Forelimb muscle (tissue), 1 donor: ENCODE data around the gene VPS26A. TPM values are rescaled to one million over a fixed set of nuclear protein-coding genes. Genes with fewer than 3 reads are reported as not detected.
A peak's percentile ranks its signal among the peaks of the same experiment; 100 is the strongest.

Source experiments
- DNase-seq: peaks from one replicate; pipeline ENCODE4 v3.0.0-alpha.2; 2013; ENCODE audit warnings: low read depth
- polyA plus RNA-seq: library from polyadenylated mRNA; unstranded; fragments of 120-200 nt; gene quantifications from one replicate; pipeline ENCODE4 v1.2.1, GENCODE V29; 2013; ENCODE audit not compliant: insufficient read length

Gene VPS26A
- polyA plus RNA-seq, 1 donor = 41.6 TPM

- no peak for DNase-seq
These were observed 52.8 kb downstream of the VPS26A start for GRCh38 chr10:69176823-69177222.

DNA sequence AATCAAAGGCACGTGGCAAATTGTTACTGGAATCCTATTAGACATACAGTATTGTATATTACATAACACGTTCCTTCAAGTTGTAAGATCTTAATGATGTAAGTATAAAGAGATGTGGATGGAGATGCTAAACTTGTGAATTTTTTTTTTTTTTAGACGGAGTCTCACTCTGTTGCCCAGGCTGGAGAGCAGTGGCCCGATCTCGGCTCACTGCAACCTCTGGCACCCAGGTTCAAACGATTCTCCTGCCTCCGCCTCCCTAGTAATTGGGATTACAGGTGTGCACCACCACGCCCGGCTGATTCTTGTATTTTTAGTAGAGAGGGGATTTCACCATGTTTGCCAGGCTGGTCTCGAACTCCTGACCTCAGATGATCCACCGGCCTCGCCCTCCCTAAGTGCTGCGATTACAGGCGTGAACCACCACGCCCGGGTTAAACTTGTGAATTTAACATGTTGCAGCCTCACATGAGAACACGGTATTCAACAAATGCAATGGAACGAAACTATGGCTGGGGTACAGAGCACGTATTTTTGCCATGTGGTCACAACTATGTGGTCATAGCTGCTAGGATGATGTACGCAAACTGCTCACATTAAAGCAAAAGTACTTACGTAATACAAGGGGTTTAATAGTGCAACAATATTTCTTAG lies 55.2 kb downstream of the VPS26A start:
- DNase-seq = no peak

DNA sequence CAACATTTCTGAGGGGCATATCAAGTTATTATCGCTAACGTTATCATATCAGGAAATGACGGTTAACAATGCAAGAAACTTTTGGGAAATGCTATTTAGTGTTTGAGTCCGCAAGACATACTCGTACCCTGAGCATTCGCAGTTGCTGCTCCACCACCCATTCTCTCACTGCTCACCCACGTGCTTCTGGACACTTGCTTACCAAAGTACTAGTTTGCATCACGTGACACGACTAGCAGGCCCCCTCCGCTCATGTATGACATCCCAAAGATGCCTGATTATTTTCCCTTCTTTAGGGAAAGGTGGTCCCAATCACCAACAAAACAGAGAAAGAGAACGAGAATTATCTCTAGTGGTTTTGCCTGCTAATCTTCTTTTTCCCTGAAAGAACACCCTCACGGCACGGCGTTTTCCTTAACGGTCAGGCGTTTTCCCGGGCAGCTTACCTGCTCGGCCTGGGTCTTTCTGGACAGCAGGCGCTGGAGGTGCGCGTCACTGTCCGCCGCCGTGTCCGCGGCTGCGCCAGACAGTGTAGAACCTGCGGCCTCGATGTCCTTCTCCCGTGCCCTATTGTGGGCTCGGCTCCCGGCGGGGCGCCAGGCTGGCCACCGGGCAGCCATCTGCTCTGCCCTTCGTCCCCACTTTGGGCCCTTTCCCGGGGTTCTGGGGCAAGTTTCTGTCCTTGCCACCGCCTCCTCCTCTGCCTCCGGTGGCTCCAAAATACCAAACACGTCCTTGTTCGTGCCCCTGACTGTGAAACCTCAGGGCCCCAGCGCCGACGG lies 56.0 kb downstream of the VPS26A start, which contains the start of gene SUPV3L1:
Gene SUPV3L1 (plus strand): TSS at position 492 of the 782 bp plus-strand sequence. CDS start 58 bp downstream, at position 550.
- peak; percentile 91 for DNase-seq

GRCh38 chr10:69180525-69181204 lies 56.7 kb downstream of the VPS26A start:
- no peak for DNase-seq

- no peak for DNase-seq
These were observed 57.5 kb downstream of the VPS26A start for GRCh38 chr10:69181433-69181832.

- DNase-seq = no peak
These were observed 58.0 kb downstream of the VPS26A start for GRCh38 chr10:69182005-69182404.

- no peak for DNase-seq
These were observed 62.5 kb downstream of the VPS26A start for GRCh38 chr10:69186524-69186923.

DNA sequence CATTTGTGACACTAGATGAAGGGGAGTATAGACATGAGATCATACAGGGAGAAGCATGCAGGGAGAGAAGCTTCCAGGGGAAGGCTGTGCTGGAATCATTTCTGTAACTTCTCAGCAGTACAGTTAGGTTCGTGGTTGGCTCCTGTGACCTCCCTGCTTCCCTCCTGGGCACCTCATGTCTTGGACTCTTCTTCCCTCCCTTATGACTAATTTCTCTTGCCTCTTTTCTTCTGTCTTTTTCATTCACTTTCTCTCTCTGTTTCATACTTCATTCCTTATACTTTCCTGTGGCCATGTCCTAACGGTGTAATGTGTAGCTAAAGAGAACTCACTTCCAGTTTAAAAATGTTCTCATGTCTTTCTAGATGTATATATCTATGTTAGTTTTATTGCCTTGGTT lies 77.1 kb downstream of the VPS26A start:
- DNase-seq = no peak

GRCh38 chr10:69202332-69202731 lies 78.4 kb downstream of the VPS26A start:
- no peak for DNase-seq

GRCh38 chr10:69208761-69209160 lies 84.8 kb downstream of the VPS26A start:
- no peak for DNase-seq

DNA sequence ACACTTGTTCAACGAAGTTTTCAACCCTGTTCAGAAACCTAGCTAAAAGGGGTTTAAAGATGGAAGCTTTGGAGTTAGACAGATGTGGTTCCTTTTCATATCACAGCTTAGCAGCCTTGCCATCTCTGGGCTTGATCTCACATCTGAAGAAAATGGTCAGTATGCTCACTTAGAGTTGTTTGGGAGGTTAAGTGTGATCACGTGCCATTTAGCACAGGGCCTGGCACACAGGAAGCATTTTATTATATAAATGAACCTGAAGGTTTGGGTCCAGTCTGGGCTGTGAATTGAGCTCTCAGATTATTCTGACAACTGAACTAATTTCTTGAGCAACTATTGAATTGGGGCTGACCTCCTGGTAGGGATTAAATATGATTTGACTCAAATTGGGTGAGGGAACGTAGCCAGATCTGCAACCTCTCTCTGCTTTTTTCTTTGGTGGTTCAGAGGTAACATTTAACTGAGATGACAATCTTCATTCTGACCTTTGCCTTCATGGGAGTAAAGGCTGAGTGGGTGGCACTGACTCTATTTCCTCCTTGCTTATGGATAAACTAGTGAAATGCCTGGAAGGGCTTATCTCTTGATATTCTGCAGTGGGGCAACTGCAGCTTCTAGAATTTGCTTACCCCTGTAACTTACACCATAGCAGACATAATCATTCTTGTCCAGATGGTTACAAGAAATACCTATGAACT lies 86.0 kb downstream of the VPS26A start:
- no peak for DNase-seq

GRCh38 chr10:69211104-69211503 lies 87.1 kb downstream of the VPS26A start:
- DNase-seq = no peak

GRCh38 chr10:69211524-69211923 lies 87.5 kb downstream of the VPS26A start:
- no peak for DNase-seq

- no peak for DNase-seq
These were observed 89.8 kb downstream of the VPS26A start for GRCh38 chr10:69213591-69214311.

DNA sequence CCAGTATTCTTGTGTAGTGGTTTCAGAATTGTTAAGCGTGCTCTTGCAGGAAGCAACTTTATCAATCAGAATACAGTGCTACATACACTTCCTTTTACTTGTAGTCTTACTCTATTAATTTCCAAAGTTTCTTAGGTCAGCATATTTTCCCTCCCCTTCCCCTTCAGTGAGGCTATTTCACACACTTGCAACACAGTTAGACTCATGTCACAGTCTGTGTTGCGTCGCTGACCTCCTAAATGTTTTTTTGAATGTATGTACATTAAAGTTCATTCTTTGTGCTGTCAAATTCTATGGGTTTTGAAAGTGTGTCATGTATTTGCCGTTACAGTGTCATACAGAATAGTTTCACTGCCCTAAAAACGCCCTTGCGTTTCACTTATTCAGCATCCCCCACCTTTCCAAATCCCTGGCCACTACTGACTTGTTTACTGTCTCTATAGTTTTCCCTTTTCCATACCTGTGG lies 90.7 kb downstream of the VPS26A start:
- no peak for DNase-seq

DNA sequence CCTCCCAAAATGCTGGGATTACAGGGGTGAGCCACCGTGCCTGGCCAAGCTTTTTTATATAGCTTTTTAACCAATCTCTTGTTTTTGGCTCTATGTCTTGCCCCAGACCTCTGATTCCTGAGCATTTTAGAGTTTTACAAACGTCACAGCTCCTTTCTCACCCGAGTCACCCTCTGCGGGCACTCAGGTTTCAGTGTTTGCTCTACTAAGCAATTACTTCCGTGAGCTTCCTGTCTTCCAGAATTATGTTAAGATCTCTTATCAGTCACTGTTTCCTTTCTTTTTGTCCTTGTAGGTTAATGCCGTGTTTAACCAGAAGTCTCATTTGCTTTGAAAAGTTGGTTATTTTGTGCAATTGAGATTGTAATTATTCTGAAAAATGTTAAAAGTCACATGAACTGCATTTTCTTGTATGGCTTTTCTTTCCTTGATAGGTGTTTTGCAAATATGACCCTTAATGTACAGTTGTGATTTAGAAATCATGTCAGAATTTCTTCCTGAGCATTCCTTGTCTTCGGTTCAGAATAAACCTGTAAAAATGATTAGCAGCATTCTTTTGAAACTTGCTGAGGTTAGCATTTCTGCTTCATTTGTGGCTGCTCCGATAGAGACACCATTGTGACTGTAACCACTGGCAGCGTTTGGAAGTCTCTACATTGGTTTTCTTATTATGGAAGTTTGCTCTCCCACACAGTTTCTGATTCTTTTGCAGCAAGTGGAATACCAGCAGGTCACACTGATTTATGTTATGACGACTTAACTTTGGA lies 91.6 kb downstream of the VPS26A start:
- DNase-seq = no peak

- DNase-seq = no peak
These were observed 92.7 kb downstream of the VPS26A start for GRCh38 chr10:69216577-69217118.

DNA sequence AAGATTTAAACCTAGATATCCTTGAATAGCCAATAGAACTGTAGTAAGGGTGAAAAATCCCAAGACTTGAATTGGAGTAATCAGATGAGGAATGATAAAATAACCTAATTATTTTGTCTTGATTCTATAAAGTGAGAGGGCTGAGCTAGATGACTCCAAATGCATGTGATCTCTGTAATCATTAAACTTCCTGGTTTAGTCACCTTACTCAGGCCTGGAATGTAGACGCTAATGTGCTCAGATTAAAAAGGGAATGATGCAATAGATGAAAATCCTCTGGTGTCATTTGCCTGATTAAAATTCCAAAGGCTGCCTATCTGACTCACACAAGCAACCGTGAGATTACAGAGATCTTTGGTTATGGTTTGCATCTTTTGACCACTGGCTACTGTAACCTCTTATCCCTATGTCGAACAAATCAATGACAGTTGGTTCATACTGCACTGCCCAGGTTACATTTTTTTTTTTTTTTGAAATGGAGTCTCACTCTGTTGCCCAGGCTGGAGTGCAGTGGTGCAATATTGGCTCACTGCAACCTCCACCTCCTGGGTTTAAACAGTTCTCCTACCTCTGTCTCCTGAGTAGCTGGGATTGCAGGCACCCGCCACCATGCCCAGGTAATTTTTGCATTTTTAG lies 93.3 kb downstream of the VPS26A start:
- DNase-seq = no peak

DNA sequence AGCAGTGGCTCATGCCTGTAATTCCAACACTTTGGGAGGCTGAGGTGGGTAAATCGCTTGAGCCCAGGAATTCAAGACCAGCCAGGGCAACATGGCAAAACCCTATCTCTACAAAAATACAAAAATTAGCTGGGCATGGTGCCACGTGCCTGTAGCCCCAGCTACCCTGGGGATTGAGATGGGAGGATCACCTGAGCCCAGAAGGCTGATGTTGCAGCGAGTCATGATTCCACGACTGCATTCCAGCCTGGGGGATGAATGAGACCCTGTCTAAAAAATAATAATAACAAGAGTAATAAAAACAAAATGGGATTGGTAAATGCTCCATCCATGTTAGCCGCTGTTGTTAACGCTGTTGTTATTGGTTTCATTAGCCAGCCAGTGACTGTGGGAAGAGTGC lies 94.9 kb downstream of the VPS26A start:
- no peak for DNase-seq

GRCh38 chr10:69220041-69220451 lies 96.1 kb downstream of the VPS26A start, which contains the start of gene HKDC1:
Gene HKDC1, plus strand, starts transcription at chr10:69220332. Its CDS starts 104 bp downstream, at chr10:69220436.
- DNase-seq = no peak
